IMR-90 (cell line): ENCODE data around the gene DAB1. TPM values are rescaled to one million over a fixed set of nuclear protein-coding genes. Genes with fewer than 3 reads are reported as not detected.

Source experiments
- ATAC-seq: fragments of 200-7000 bp; cut with Tn5 transposase; 2 replicates; pipeline ENCODE4 v1.9.1; 2020; ENCODE audit warnings: low read depth, mild to moderate bottlenecking, moderate library complexity
- BruUV-seq: library from RNA; stranded (reverse); fragments of 400-500 nt; replicated peaks from 2 replicates; lab custom pipeline; 2021; lab: Mats Ljungman, UMichigan
- CTCF ChIA-PET: fragments of 300-600 bp; formaldehyde crosslinking; extraction: SDS; loops from one replicate; lab custom pipeline; 2021; ENCODE audit warnings: antibody characterized with exemption; lab: Yijun Ruan, JAX
- POLR2A ChIA-PET: fragments of 300-600 bp; sonication (Branson Sonifier 250); formaldehyde crosslinking; loops from one replicate; lab custom pipeline; 2022; ENCODE audit warnings: antibody characterized with exemption; ENCODE audit not compliant: unreplicated experiment; lab: Charles Lee
- DNase-seq: peaks from one replicate; pipeline ENCODE4 v3.0.0; 2013
- H2AFZ ChIP-seq: replicated peaks from 2 replicates; pipeline ENCODE3; 2013; ENCODE audit warnings: low read length, mild to moderate bottlenecking; ENCODE audit not compliant: poor library complexity
- H2AK5ac ChIP-seq: 2 replicates; pipeline ENCODE4 v1.6.1; 2013; ENCODE audit warnings: low read depth, low read length, inconsistent platforms
- H2AK9ac ChIP-seq: replicated peaks from 2 replicates; pipeline ENCODE3; 2013; ENCODE audit warnings: mild to moderate bottlenecking, low read depth, low read length, moderate library complexity; ENCODE audit not compliant: poor library complexity
- H2BK120ac ChIP-seq: 2 replicates; pipeline ENCODE4 v1.6.1; 2013; ENCODE audit warnings: low read depth, low read length, inconsistent platforms
- H2BK15ac ChIP-seq: 3 replicates; pipeline ENCODE4 v1.6.1; 2013; ENCODE audit warnings: low read depth, low read length, inconsistent platforms
- H2BK20ac ChIP-seq: 2 replicates; pipeline ENCODE4 v1.6.1; 2013; ENCODE audit warnings: low read depth, mild to moderate bottlenecking, inconsistent platforms, low read length, moderate library complexity
- H2BK5ac ChIP-seq: 2 replicates; pipeline ENCODE4 v1.6.1; 2013; ENCODE audit warnings: mild to moderate bottlenecking, low read depth, low read length, inconsistent platforms; ENCODE audit not compliant: poor library complexity, severe bottlenecking
- H3K14ac ChIP-seq: replicated peaks from 2 replicates; pipeline ENCODE4 v1.6.1; 2013; ENCODE audit warnings: low read depth, low read length, inconsistent platforms
- H3K18ac ChIP-seq: 2 replicates; pipeline ENCODE4 v1.6.1; 2013; ENCODE audit warnings: low read depth, low read length, control low read depth
- H3K23ac ChIP-seq: 2 replicates; pipeline ENCODE4 v1.6.1; 2013; ENCODE audit warnings: low read depth, low read length, inconsistent platforms
- H3K27ac ChIP-seq: 2 replicates; pipeline ENCODE4 v1.5.1; 2013; ENCODE audit warnings: mild to moderate bottlenecking, control low read depth, low read length; ENCODE audit not compliant: insufficient read depth
- H3K27me3 ChIP-seq: 2 replicates; pipeline ENCODE4 v1.6.1; 2013; ENCODE audit warnings: low read length; ENCODE audit not compliant: control insufficient read depth, insufficient read depth
- H3K36me3 ChIP-seq: 2 replicates; pipeline ENCODE4 v1.6.1; 2013; ENCODE audit warnings: low read length, mixed read lengths; ENCODE audit not compliant: control insufficient read depth, insufficient read depth
- H3K4ac ChIP-seq: 2 replicates; pipeline ENCODE4 v1.6.1; 2013; ENCODE audit warnings: low read depth, low read length, inconsistent platforms
- H3K4me1 ChIP-seq: 2 replicates; pipeline ENCODE4 v1.6.1; 2013; ENCODE audit warnings: low read length, mixed read lengths; ENCODE audit not compliant: control insufficient read depth, insufficient read depth
- H3K4me2 ChIP-seq: 2 replicates; pipeline ENCODE4 v1.6.1; 2013; ENCODE audit warnings: low read depth, mild to moderate bottlenecking, control low read depth, low read length, moderate library complexity
- H3K4me3 ChIP-seq: 2 replicates; pipeline ENCODE4 v1.5.1; 2013; ENCODE audit warnings: low read depth, mild to moderate bottlenecking, control low read depth, low read length, moderate library complexity; ENCODE audit not compliant: insufficient read depth
- H3K56ac ChIP-seq: 2 replicates; pipeline ENCODE4 v1.6.1; 2013; ENCODE audit warnings: low read length, inconsistent platforms; ENCODE audit not compliant: insufficient read depth; ENCODE audit errors: extremely low read depth
- H3K79me1 ChIP-seq, 2 experiments: 2 replicates each; pipeline ENCODE4 v1.6.1; 2013; ENCODE audit warnings: low read length in 2 of 2, inconsistent platforms in 1 of 2, low read depth in 1 of 2
- H3K9ac ChIP-seq: 2 replicates; pipeline ENCODE4 v1.6.1; 2013; ENCODE audit warnings: low read depth, low read length, control low read depth
- H3K9me1 ChIP-seq: 2 replicates; pipeline ENCODE4 v1.6.1; 2013; ENCODE audit warnings: low read length, inconsistent platforms; ENCODE audit not compliant: insufficient read depth
- H3K9me3 ChIP-seq: 2 replicates; pipeline ENCODE4 v1.6.1; 2013; ENCODE audit warnings: low read length; ENCODE audit not compliant: control insufficient read depth, insufficient read depth
- H4K20me1 ChIP-seq: 2 replicates; pipeline ENCODE4 v1.6.1; 2013; ENCODE audit warnings: low read length, inconsistent platforms; ENCODE audit not compliant: insufficient read depth
- H4K5ac ChIP-seq: 2 replicates; pipeline ENCODE4 v1.6.1; 2013; ENCODE audit warnings: mild to moderate bottlenecking, low read depth, low read length, control low read depth
- H4K8ac ChIP-seq, 2 experiments: 2 replicates each; pipeline ENCODE4 v1.6.1; 2013; ENCODE audit warnings: low read depth in 2 of 2, low read length in 2 of 2, control low read depth in 1 of 2, inconsistent platforms in 1 of 2
- H4K91ac ChIP-seq: 2 replicates; pipeline ENCODE4 v1.6.1; 2013; ENCODE audit warnings: low read depth, low read length, inconsistent platforms; ENCODE audit not compliant: insufficient read depth
- CHD1 ChIP-seq: IDR thresholded peaks from 2 replicates; pipeline ENCODE4 v1.6.1; 2012; ENCODE audit warnings: low read depth, low read length, improper control_type of control experiment
- MAFK ChIP-seq: IDR thresholded peaks from 2 replicates; pipeline ENCODE4 v1.6.1; 2012; ENCODE audit warnings: low read depth, low read length, improper control_type of control experiment
- WGBS, 2 experiments: methylation state at CpG; one replicate each; pipeline versions ENCODE4 v1.1.5 to v1.1.7; 2013; ENCODE audit warnings: missing lambda C conversion rate in 2 of 2; ENCODE audit not compliant: insufficient read length in 1 of 2; ENCODE audit errors: extremely low coverage in 2 of 2; 5-methylcytosine and 5-hydroxymethylcytosine counted together
- dilution Hi-C: fragments of 300-500 bp; cut with HindIII; formaldehyde crosslinking; loops from one replicate; pipeline ENCODE4 v1.14.3; 2018; ENCODE audit warnings: low sequenced_read_pairs; ENCODE audit not compliant: unreplicated experiment
- in situ Hi-C: fragments of 300-500 bp; cut with MboI; formaldehyde crosslinking; loops from 3 replicates; pipeline ENCODE4 v1.14.3; 2019; ENCODE audit warnings: low sequenced_read_pairs, inconsistent platforms, mixed read lengths
- intact Hi-C: fragments of 100-400 bp; cut with micrococcal nuclease; formaldehyde crosslinking; loops from 2 replicates; pipeline ENCODE4 v1.10.0; 2022
- polyA plus RNA-seq, 3 experiments: library from polyadenylated mRNA; depleted of rRNA; stranded (reverse); fragments of >200 nt; gene quantifications; 2 replicates each; pipeline ENCODE4 v1.2.3, GENCODE V29; 2012; ENCODE audit warnings: low replicate concordance in 1 of 3
- total RNA-seq: library from RNA; depleted of rRNA; stranded (reverse); fragments of >200 nt; gene quantifications from 2 replicates; pipeline ENCODE4 v1.2.3, GENCODE V29; 2012

Gene DAB1
- total and polyA plus RNA-seq, 2 of the 4 experiments (the other 2 are of a cell fraction), result 0.18 to 0.41 TPM

DNA sequence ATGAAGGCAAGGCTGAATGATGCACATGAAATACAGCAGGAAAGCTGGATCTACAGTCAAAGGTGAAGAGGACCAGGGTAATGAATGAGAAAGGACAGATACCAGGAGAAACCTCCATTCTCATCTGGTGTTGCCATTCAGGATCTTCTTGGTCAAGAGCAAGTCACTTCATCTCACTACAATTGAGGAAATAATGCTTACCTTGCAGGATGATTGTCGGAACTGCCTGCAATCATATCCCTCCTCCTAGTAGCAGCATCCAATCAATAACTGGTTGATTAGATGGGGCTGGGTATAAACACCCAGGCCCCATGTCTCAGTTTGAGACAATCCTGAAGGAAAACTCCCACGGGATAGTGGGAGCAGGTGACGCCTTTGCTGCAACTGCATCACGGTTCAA, 263.3 kb downstream of the DAB1 start:
- Histone ChIP-seq H2AK9ac (no peak overlapping the region), H4K91ac (no peak overlapping the region), H3K4me3 (no peak overlapping the region), H2AK5ac (no peak overlapping the region), H4K20me1 (no peaks in the 10 kb centered on the region), H3K27me3 (no peaks in the 10 kb centered on the region), H3K4me2 (no peak overlapping the region), H3K4me1 (no peaks in the 10 kb centered on the region), H2BK15ac (no peak overlapping the region), H3K4ac (no peak overlapping the region), H3K23ac (no peak overlapping the region), H4K5ac (no peak overlapping the region), H2BK20ac (no peak overlapping the region), H3K79me1 (no peaks in the 10 kb centered on the region), H3K56ac (no peak overlapping the region), H3K9me3 (no peaks in the 10 kb centered on the region), H2BK5ac (no peak overlapping the region), H4K8ac (no peak overlapping the region), H3K14ac (no peak overlapping the region), H2BK120ac (no peak overlapping the region), H3K27ac (no peak overlapping the region), H2AFZ (no peak overlapping the region), H3K18ac (no peak overlapping the region), H3K9ac (no peak overlapping the region), H3K36me3 (no peaks in the 10 kb centered on the region), H3K9me1 (no peaks in the 10 kb centered on the region)
- intact Hi-C loops (no loop called here), dilution Hi-C loops (no loop called here), in situ Hi-C loops (no loop called here)
- no peak for ATAC-seq
- TF ChIP-seq CHD1 (no peak), MAFK (peak; percentile 41)
- WGBS, 2 experiments, result no CpG with 5 or more reads among the region's 4 CpGs
- ChIA-PET CTCF (no interaction called here), POLR2A (no interaction called here)
- BruUV-seq, result no TSS peak
- no peak for DNase-seq
